ENCODE results near the gene OSBPL3. TPM values are rescaled to one million over a fixed set of nuclear protein-coding genes. Genes with fewer than 3 reads are reported as not detected.

The OSBPL3 gene
- total RNA-seq, 1 experiment from 2014 or later, result 9.2 TPM

GRCh38 chr7:24913801-24914464 is 66.0 kb downstream of the OSBPL3 start:
- H3K27ac ChIP-seq (ENCODE audit: low read length), result no peak overlapping the region
- DNase-seq (ENCODE audit: low read depth, low spot score) (no peak), ATAC-seq (no peak)
- in situ Hi-C loops (cut with HindIII; ENCODE audit: low pct_unique_long_range_greater_than_20kb, low sequenced_read_pairs) (no loop called here), intact Hi-C loops (cut with micrococcal nuclease; ENCODE audit: unreplicated experiment) (no loop called here)
- ChIA-PET POLR2A (no interaction called here), CTCF (no interaction called here)
- BruUV-seq (replicated peaks), result no TSS peak
- no peaks in the 10 kb centered on the region for H3K4me1 ChIP-seq (ENCODE audit: control insufficient read depth, insufficient read depth, low read length)
- no peaks in the 10 kb centered on the region for H3K9me3 ChIP-seq (ENCODE audit: control insufficient read depth, insufficient read depth, low read depth, low read length)
- TF ChIP-seq POLR2AphosphoS5 (IDR thresholded peaks at IDR 0.05; ENCODE audit: low read depth, low read length), result no peak
- TF ChIP-seq REST (IDR thresholded peaks at IDR 0.05; ENCODE audit: insufficient read depth in 1 of 2, low read depth in 2 of 2, low read length in 1 of 2), result no peak
- no peak for TF ChIP-seq SIN3A (IDR thresholded peaks at IDR 0.05; ENCODE audit: borderline replicate concordance, insufficient read depth, low read depth, low read length)
- no peak for TF ChIP-seq TCF7L2 (IDR thresholded peaks at IDR 0.05; ENCODE audit: low read depth, low read length)
- TF ChIP-seq CTCF (IDR thresholded peaks at IDR 0.05), result no peak
- no peak overlapping the region for H3K4me3 ChIP-seq (ENCODE audit: low read depth in 2 of 2, low read length in 2 of 2)
- no peaks in the 10 kb centered on the region for H3K27me3 ChIP-seq (ENCODE audit: control insufficient read depth, insufficient read depth, low read length)
- H3K36me3 ChIP-seq (ENCODE audit: control insufficient read depth, insufficient read depth, low read length), result no peaks in the 10 kb centered on the region

- Histone ChIP-seq H3K36me3 (ENCODE audit: control insufficient read depth, insufficient read depth, low read length) (no peaks in the 10 kb centered on the region), H3K4me3 (ENCODE audit: low read depth in 2 of 2, low read length in 2 of 2) (no peak overlapping the region), H3K27ac (ENCODE audit: low read length) (no peak overlapping the region), H3K27me3 (ENCODE audit: control insufficient read depth, insufficient read depth, low read length) (no peaks in the 10 kb centered on the region), H3K9me3 (ENCODE audit: control insufficient read depth, insufficient read depth, low read depth, low read length) (no peaks in the 10 kb centered on the region), H3K4me1 (ENCODE audit: control insufficient read depth, insufficient read depth, low read length) (0 out of 2 replicates have a peak, but pooled peaks cover 5% of the 10 kb centered on the region)
- TF ChIP-seq POLR2AphosphoS5 (IDR thresholded peaks at IDR 0.05; ENCODE audit: low read depth, low read length) (no peak), CTCF (IDR thresholded peaks at IDR 0.05) (no peak), TCF7L2 (IDR thresholded peaks at IDR 0.05; ENCODE audit: low read depth, low read length) (no peak), REST (IDR thresholded peaks at IDR 0.05; ENCODE audit: insufficient read depth in 1 of 2, low read depth in 2 of 2, low read length in 1 of 2) (no peak), SIN3A (IDR thresholded peaks at IDR 0.05; ENCODE audit: borderline replicate concordance, insufficient read depth, low read depth, low read length) (no peak)
- CTCF ChIA-PET, result no interaction called here
- intact Hi-C loops (cut with micrococcal nuclease; ENCODE audit: unreplicated experiment) (no loop called here), in situ Hi-C loops (cut with HindIII; ENCODE audit: low pct_unique_long_range_greater_than_20kb, low sequenced_read_pairs) (no loop called here)
- no TSS peak for BruUV-seq (replicated peaks)
- ATAC-seq (no peak), DNase-seq (ENCODE audit: low read depth, low spot score) (no peak)
- POLR2A ChIA-PET, result no interaction called here
Measured at GRCh38 chr7:24912874-24913514, 67.0 kb downstream of the OSBPL3 start.

Data from Panc1 (cell line).